ENCODE results near the gene EPM2AIP1.
"Not testable (repeated sequence)": the region's sequence is repeated elsewhere in the genome, so short reads cannot be mapped to it uniquely, and the experiment has no call there.

EPM2AIP1 gene

DNA sequence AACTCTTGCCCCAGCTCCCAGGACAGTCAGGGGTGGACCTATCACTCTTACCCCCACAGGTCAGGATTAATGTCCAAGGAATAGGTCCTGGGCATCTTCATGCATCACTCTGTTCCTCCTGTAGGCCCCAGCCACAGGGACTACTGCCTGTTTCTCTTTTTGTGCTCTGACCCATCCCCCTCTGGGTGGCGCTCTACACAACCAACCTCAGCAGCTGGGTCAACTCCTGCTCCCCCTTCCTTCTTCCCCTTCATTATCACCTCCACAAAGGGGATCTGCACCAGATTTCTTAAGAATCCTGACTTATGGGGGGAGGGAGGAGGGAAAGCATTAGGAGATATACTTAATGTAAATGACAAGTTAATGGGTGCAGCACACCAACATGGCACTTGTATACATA, 35.9 kb downstream of the EPM2AIP1 start:
- no peak for TF ChIP-seq JUND (IDR thresholded peaks at IDR 0.05; ENCODE audit: low read depth)
- in situ Hi-C loops (cut with HindIII; ENCODE audit: low pct_unique_long_range_greater_than_20kb, low sequenced_read_pairs) = no loop called here

DNA sequence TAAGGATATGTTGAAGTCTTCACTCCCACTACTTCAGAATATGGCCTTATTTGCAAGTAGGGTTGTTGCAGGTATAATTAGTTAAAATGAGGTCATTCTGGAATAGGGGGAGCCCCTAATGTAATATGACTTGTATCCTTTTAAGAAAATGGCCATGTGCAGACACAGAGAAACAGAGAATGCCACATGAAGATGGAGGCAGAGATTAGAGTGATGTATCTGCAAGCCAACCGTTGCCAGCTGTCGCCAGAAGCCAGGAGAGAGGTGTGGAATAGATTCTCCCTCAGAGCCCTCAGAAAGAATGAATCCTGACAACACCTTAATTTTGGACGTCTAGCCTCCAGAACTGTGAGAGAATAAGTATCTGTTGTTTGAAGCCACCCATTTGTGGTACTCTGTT, 36.8 kb downstream of the EPM2AIP1 start:
- TF ChIP-seq JUND (IDR thresholded peaks at IDR 0.05; ENCODE audit: low read depth) = no peak
- DNase-seq (ENCODE audit: low read depth in 1 of 2, low spot score in 1 of 2) = no peak
- in situ Hi-C loops (cut with HindIII; ENCODE audit: low pct_unique_long_range_greater_than_20kb, low sequenced_read_pairs) = no loop called here

More for the DNA sequence above, 35.9 kb downstream of the EPM2AIP1 start:
- DNase-seq (ENCODE audit: low read depth in 1 of 2, low spot score in 1 of 2) = no peak

DNA sequence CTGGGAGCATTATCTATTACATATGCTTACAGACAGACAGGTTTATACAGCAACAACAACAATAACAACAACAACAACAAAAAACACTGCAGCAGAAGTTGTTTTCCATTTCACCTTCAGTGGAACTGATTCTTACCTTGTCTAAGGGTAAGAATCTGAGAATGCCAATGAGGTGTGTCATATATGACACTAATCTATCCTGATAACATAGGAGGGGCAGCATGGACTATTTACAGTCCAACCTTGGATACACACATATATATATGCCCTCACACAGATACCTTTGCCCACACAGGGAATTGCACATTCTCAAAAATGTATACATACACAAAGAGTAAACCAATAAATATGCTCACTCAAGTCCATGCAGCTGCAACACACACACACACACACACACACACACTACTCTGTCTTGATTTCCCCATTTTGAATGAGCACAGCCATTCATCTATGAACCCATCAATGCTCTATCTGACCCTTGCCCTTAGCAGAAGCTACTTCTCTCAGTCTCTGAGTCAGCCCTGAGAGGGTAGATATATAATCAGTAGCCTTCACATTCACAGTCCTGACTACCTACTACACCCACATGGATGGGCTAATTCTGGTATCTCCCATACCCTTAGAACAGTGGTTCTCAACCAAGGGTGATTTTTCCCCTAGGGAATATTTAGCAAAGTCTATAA, 38.3 kb downstream of the EPM2AIP1 start:
- TF ChIP-seq JUND (IDR thresholded peaks at IDR 0.05; ENCODE audit: low read depth) = no peak
- DNase-seq (ENCODE audit: low read depth in 1 of 2, low spot score in 1 of 2) = no peak
- in situ Hi-C loops (cut with HindIII; ENCODE audit: low pct_unique_long_range_greater_than_20kb, low sequenced_read_pairs) = no loop called here

DNA sequence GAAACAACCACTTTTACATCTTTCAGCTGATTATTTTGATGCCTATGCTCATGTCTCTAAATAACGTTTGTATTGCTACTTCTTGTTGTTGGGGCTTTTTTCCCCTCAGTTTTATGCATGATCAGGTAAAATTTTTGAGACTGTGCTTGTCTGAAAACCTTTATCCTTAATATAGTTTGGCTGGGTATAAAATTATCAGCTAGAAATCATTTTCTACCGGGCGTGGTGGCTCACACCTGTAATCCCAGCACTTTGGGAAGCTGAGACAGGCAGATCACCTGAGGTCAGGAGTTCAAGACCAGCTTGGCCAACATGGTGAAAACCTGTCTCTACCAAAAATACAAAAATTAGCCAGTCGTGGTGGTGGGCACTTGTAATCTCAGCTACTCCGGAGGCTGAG, 45.1 kb downstream of the EPM2AIP1 start:
- DNase-seq (ENCODE audit: low read depth in 1 of 2, low spot score in 1 of 2); in situ Hi-C loops (cut with HindIII; ENCODE audit: low pct_unique_long_range_greater_than_20kb, low sequenced_read_pairs): not testable (repeated sequence)

DNA sequence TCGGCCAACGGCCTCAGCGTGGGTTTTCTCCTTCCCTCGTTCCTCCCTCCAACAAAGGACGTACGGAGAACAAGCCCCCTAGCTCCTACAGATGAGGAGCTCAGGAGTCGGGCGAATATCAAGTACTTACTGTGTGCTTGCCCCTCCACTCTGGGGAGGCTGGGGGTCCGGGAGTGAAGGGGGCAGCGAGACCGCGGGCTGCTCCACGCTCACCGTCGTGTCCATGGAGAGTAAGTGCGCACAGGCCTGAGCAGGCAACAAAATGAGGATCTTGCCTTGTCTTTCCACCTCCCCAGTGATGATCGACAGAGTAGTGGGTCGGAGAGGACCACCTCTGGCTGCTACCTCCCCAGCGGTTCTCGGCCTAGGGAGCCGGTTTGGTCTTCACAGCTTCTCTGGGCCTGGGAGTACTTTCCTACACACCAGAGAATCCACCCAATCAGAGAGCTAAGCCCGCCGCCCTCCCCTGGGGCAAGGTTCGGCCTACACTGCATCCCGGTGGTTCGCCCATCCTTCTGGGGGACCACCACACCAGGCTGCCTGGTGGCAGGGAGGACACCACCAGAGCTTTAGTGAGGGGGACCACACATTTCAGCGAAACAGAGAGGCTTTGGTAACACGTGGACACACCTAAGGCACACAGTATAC, 47.5 kb downstream of the EPM2AIP1 start:
- DNase-seq (ENCODE audit: low read depth in 1 of 2, low spot score in 1 of 2) = no peak
- in situ Hi-C loops (cut with HindIII; ENCODE audit: low pct_unique_long_range_greater_than_20kb, low sequenced_read_pairs) = no loop called here
- no peak for TF ChIP-seq JUND (IDR thresholded peaks at IDR 0.05; ENCODE audit: low read depth)

DNA sequence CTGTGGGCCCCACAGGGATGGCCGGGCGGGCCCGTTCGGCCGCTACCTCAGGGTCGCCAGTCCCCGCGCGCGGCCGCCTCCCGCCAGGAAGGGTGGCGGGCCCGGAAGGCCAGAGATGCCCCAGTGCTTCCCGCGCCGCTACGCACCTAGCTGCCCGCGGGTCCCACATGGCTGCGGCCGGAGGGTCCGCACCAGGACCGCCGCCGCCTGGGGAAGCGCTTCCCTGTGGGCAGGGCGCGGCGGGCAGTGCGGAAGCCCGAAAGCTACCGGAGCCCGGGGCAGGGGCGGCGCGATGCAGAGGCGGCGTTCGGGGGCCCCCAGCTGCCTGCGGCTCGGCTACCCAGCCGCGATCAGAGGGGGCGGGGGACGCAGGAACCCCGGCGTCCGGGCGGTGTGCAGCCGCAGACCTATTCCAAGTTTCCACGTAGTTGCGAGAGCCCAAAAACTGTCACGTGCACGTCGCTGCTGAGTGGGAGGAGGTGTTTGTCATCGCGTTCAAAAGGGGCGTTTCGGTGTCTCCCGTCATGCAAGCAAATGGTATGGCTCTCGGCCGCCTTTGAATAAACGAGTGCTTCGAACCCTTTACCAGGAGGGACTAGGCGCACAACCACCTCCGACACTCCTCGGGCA, 48.2 kb downstream of the EPM2AIP1 start, which contains the start of gene TRANK1:
TRANK1 (minus strand) TSS at position 414 of the 630 bp plus-strand sequence; CDS start at position 169, 245 bp downstream.
- TF ChIP-seq JUND (IDR thresholded peaks at IDR 0.05; ENCODE audit: low read depth) = no peak
- in situ Hi-C loops (cut with HindIII; ENCODE audit: low pct_unique_long_range_greater_than_20kb, low sequenced_read_pairs) = no loop called here
- DNase-seq (ENCODE audit: low read depth in 1 of 2, low spot score in 1 of 2) = peak in 1 of 2 experiments; percentile 42

DNA sequence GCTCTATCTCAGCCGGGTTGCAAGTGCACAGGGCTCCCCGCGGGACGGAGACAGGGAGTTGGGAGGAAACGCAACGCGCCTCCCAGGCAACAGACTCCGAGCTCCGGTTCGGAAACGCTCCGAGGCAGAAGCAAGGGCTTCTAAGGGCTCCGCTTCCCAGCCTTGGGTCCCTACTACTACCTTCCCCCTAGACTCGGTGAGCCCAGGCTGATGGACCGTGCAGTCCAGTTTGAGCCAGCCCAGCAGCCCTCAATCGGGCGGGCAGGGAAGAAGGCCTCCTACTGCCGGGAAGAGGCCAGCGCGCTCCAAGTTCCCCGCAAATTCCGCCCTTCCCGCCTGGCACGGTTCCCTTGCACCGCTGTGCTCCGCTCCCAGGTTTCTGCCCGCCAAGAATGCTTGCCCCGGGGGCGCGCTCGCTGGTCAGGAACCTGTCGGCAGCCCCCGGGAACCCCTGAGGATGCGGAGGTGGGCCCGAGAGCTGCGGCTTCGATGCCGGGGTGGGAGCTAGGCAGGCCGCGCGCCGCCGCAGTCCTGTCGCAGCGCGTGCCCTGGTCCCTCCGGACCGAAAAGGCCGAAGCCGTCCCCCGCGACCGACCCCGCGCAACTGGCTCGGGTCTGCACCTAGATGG, 48.8 kb downstream of the EPM2AIP1 start:
- in situ Hi-C loops (cut with HindIII; ENCODE audit: low pct_unique_long_range_greater_than_20kb, low sequenced_read_pairs) = no loop called here
- peak; percentile 63 to 78 for DNase-seq (ENCODE audit: low read depth in 1 of 2, low spot score in 1 of 2)
- TF ChIP-seq JUND (IDR thresholded peaks at IDR 0.05; ENCODE audit: low read depth) = no peak

DNA sequence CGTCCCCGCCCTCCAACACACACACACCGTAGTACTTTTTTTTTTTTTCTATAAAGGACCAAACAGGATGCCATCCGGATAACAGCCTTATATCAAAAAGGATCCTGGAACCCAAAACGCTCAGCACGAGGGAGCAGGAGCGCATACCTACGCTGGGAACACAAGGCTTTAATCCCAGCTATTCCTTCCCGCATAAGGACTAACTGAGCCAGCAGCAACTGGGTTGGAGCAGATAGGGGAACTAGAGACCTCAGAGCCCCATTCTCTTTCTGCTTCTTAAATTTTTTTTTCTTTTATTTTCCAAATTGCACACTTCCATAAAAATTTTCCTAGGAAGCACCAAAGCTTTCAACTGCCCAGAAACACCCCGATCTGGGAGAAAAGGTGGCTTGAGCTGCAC, 49.3 kb downstream of the EPM2AIP1 start:
- in situ Hi-C loops (cut with HindIII; ENCODE audit: low pct_unique_long_range_greater_than_20kb, low sequenced_read_pairs) = no loop called here
- no peak for TF ChIP-seq JUND (IDR thresholded peaks at IDR 0.05; ENCODE audit: low read depth)
- no peak for DNase-seq (ENCODE audit: low read depth in 1 of 2, low spot score in 1 of 2)

DNA sequence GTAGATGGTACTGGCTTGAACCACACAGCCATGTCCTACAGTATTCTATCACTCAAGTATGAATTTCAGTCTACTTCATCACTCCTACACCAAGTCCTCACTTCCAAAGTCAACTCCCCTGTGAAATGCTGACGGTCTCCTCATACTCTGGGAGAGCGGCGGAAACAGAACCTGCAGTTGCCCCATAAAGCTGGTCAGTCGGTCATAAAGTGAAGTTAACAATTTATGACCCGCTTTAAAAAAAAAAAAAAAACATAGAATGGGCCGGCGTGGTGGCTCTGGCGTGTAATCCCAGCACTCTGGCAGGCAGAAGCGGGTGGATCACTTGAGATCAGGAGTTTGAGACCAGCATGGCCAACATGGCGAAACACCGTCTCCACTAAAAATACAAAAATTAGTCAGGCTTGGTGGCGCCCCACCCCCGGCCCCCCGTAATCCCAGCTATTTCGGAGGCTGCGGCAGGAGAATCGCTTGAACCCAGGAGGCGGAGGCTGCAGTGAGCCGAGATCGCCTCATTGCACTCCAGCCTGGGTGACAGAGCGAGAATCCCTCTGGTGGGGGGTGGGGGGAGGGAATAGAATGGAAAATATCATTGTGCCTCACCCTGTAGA, 50.2 kb downstream of the EPM2AIP1 start:
- no peak for DNase-seq (ENCODE audit: low read depth in 1 of 2, low spot score in 1 of 2)
- in situ Hi-C loops (cut with HindIII; ENCODE audit: low pct_unique_long_range_greater_than_20kb, low sequenced_read_pairs) = no loop called here
- TF ChIP-seq JUND (IDR thresholded peaks at IDR 0.05; ENCODE audit: low read depth) = no peak

DNA sequence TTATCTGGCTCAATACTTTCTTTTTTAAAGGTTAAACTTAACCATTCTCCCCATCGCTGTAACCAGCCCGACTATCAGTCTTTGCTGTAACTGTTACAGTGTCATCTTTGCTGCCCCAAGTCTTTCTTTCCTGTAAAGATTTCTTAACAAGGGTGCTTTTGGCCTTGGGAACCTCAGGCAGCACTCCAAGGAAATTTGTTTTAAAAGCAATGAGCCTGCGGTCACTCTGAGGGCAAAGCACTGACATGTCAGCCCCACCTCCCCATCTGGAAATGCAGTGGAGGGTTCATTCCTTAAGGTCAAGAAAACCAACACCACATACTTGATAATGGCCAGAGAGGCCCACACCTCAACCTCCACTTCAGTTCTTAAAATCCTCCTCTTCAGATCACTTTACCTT, 51.3 kb downstream of the EPM2AIP1 start:
- TF ChIP-seq JUND (IDR thresholded peaks at IDR 0.05; ENCODE audit: low read depth) = no peak
- in situ Hi-C loops (cut with HindIII; ENCODE audit: low pct_unique_long_range_greater_than_20kb, low sequenced_read_pairs) = no loop called here
- no peak for DNase-seq (ENCODE audit: low read depth in 1 of 2, low spot score in 1 of 2)

DNA sequence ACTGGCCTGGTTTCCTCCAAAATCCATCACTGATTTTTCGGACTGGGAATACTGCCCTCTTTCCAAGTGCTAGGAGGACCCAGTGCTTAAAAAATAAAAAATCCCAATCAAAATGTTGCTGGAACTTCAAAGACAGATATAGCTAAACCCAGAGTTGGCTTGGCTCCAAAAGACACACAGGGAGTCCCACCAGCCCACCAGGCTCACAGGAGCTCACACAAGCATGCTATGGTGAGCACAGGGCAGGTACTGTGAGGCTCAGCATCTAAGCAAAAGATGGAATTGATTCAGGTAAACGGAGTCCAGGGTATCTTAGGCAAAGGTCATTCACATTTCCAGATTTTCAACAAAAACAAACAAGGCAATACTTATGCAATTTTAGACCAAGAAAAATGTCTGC, 51.8 kb downstream of the EPM2AIP1 start:
- DNase-seq (ENCODE audit: low read depth in 1 of 2, low spot score in 1 of 2) = no peak
- no peak for TF ChIP-seq JUND (IDR thresholded peaks at IDR 0.05; ENCODE audit: low read depth)
- in situ Hi-C loops (cut with HindIII; ENCODE audit: low pct_unique_long_range_greater_than_20kb, low sequenced_read_pairs) = no loop called here

DNA sequence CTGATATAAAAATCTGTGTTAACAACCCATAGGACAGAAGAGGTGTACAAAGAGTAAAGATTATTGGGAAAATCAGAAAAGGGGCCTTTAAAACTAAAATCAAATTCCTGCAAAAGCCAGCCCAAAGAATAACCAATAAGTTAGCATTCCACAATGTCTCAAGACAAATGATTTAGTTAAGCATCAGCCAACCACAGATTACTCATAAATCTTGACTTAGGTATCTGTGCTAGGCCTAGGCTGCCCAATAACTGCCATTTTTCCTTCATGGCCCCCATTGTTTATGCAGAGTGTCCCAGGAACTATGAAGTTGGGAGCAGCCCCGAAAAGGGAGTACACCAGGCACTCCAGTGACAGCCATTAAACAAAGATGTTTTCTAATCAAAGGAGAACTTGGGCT, 55.4 kb downstream of the EPM2AIP1 start:
- no peak for DNase-seq (ENCODE audit: low read depth in 1 of 2, low spot score in 1 of 2)
- in situ Hi-C loops (cut with HindIII; ENCODE audit: low pct_unique_long_range_greater_than_20kb, low sequenced_read_pairs) = no loop called here
- no peak for TF ChIP-seq JUND (IDR thresholded peaks at IDR 0.05; ENCODE audit: low read depth)
